Measurements from ENCODE around the gene NMD3.
"Not testable (repeated sequence)": the region's sequence is repeated elsewhere in the genome, so short reads cannot be mapped to it uniquely, and the experiment has no call there.

NMD3 gene

DNA sequence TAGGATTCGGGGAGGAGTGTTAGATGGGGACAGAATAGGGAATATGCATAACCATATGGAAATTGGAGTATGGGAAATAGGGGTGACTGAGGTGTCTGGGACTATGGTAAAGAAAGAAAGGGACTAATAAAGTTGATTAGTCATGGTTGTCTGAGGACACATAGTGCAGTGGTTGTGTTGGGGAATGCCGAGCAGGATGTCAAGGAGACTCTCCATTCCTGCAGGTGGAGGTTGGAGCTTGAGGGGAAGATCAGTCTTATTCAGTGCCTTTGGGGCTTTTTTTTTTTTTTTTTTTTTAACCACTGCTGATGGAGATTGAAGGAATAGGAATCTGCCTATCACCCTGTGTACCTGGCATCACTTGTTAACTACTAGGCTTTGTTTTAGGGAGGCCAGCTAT lies 10.8 kb downstream of the NMD3 start:
- no peak for DNase-seq

DNA sequence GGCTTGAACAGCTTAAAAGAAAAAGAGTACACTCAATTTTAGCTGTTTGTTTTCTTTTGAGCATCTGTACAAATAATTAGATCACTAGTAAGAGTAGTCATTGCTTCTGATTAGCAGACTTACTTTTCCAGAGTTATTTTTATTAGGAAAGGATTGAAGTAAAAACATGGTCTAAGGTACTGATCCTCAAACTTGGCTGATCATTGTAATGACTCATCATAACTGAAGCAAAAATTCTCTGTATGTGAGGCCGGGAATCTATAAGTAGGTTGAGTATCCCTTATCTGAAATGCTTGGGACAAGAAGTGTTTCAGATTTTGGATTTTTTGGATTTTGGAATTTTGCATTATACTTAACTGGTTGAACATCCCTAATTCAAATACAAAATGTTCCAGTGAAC lies 12.4 kb downstream of the NMD3 start:
- no peak for DNase-seq

DNA sequence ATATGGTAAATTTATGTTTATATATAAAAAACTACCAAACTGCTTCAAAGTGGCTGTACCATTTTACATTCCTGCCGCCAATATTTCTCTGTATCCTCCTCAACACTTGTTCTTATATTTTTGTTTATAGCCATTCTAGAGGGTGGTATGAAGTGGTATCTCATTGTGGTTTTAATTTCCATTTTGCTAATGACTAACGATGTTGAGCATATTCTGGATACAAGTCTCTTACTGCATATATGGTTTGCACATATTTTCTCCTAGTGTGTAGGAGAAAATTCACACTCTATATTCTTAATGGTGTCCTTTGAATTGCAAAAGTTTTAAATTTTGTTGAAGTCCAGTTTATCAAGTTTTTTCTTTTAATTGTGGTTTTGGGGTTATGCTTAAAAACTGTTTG lies 15.1 kb downstream of the NMD3 start:
- no peak for DNase-seq

DNA sequence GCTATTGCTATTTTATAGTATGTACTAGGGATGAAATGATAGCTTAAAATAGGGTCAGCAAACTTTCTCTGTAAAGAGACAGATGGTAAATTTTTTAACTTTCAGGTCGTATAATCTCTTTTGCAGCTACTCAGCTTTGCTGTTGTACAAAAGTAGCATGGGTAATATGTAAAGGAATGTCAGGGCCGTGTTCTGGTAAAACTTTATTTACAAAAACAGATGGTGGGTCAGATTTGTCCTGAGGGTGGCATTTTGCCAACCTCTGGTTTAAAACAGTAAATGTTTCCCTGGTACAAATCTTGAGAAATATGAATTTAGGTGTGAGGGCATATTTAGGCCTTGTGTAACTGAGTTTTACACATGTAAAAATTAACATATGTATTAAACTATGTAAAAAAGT lies 18.6 kb downstream of the NMD3 start:
- DNase-seq: no peak

DNA sequence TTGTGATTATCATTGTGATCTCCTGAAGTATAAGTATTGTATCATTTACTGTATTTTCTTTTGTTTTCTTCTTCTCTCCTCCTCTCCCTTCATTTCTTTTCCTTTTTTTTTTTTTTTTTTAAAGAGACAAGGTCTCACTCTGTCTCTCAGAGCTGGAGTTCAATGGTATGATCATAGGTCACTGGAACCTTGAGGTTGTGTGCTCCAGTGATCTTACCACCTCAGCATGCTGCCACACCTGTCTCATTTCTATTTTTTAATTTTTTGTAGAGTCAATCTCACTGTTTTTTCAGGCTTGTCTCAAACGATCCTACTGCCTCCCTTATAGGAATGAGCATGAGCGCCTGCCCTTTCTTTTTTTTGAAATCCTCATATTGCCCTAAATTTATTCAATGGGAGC lies 23.4 kb downstream of the NMD3 start:
- no peak for DNase-seq

DNA sequence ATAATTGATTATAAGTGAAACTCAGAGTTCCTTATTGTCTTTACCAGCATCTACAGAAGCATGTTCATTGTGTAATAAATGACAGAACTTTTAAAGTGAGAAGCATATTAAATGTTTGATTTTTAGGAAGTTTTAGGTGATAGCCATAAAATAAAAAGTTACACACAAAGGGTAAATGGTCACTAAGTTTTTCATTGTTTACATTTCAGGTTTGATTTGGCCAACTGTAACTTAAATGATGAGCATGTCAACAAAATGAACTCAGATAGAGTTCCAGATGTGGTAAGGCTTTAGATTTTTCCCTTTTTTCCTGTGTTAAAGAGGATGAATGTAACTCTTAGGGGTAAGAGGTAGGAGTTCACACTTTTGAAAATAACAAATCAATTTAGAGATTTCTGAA lies 25.9 kb downstream of the NMD3 start:
- DNase-seq: no peak

DNA sequence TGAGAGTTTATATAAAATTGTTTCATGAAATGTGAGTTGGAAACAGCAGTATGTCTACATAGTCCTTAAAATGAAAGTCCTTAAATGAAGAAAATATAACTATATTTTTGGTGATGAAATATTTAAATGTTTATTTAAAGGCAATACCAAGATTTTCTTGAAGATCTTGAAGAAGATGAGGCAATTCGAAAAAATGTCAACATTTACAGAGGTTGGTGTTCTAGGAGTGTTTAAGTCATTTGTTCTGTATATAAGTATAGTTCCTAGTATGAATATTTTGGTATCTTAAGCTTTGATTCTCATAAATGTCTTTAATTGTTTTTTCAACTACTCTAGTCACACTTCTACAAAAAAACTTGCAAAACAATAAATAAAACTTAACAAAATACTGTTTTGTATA lies 29.0 kb downstream of the NMD3 start:
- no peak for DNase-seq

DNA sequence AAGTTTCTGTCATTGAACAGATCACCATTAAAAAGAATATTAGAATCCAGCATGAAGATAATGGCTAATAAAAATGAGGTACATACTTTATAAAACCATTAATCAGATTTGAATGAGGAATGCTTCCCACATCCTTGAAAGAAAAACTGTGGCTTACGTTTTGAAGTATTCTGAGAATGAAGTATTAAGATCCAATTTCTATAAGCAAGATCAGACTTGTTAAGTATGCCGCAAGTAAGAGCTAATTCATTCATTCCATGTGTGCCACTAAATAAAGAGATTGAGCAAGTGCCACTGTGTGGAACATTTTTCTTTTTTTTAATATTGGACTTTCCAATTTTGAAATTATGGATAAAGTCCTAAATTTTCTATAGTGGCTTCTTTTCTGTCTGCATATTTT lies 30.6 kb downstream of the NMD3 start:
- no peak for DNase-seq

DNA sequence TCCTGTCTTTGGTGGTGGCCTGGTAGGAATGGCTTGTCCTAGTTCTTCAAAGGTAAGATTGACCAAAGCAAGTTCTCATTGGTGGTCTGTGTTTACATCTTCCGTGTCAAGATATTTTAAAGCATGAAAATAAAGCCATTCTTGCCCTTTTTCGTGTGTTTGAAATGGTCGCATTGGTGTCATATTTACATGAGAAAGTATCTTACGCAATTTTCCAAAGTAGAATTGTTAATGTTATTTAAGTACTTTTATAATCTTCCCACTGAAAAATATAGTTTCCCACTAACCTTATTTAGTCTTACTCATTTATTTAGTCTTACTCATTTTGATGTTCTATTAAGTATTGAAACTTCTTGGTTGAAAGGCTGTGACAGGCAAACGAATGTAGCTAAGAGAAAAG lies 31.0 kb downstream of the NMD3 start:
- no peak for DNase-seq

DNA sequence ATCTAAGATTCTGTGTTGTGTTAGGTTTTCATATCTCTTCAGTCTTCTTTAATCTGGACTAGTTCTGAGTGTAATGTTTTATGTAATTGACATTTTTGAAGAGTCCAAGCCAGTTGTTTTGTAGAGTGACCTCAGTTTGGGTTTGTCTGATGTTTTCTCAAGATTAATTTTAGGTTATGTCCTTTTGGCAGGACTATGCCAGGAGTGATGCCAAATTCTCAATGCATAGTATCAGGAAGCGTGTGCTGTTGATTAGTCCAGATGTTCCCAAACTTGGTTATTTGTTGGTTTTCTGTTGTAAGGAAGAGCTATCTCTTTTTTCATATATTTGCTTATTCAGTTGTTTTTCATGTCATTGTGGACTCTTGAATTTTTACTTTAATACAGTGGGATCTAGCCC lies 32.6 kb downstream of the NMD3 start:
- no peak for DNase-seq

DNA sequence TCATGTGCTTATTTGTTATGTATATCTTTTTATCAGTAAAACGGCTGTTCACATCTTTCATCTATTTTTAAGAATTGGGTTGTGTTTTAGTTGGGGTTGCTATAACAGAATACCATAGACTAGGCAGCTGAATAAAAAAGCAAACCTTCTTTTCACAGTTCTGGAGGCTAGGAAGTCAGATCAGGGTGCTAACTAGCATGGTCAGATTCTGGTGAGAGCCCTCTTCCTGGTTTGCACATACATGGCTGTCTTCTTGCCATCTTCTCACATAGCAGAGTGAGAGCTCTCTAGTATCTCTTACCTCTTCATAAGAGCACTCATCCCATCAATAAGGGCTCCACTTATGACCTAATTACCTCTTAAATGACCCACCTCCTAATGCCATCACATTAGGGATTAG lies 33.8 kb downstream of the NMD3 start:
- DNase-seq: no peak

DNA sequence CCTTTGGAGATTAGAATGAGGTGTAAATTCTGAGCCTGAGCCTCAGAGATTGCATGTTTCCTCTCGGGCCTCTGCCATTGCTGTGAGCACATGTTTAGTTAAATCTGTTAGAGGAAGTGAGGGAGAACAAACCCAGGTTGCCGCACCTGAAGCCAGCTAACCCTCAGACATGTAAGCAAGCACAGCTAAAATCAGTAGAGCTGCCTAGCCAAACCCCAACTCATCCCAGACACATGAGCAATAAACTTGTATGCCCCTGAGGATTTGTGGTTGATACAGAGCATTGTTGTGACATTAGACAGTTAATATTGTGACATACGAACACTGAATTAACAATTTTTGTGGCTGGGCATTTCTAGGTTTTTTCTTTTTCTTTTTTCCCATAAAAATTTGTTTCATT lies 41.9 kb downstream of the NMD3 start:
- DNase-seq: no peak

DNA sequence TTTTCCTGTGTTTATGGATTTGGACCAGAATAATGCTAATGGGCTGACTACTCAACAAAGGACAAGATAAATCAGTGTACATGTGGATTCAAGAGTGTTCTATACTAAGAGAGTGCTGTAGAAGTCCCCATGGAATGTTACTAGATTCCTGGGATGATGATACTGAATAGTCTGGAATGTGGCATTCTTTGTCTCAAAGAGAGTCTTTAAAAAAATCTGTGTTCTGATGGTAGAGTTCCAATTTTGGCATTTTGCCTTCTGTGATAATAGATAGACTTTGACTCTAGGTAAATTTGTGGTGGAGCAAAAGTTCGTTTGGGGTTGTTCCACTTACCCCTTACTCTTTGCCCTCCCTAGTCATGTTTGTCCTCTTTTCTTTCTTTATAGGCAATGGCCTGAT lies 43.7 kb downstream of the NMD3 start:
- no peak for DNase-seq

DNA sequence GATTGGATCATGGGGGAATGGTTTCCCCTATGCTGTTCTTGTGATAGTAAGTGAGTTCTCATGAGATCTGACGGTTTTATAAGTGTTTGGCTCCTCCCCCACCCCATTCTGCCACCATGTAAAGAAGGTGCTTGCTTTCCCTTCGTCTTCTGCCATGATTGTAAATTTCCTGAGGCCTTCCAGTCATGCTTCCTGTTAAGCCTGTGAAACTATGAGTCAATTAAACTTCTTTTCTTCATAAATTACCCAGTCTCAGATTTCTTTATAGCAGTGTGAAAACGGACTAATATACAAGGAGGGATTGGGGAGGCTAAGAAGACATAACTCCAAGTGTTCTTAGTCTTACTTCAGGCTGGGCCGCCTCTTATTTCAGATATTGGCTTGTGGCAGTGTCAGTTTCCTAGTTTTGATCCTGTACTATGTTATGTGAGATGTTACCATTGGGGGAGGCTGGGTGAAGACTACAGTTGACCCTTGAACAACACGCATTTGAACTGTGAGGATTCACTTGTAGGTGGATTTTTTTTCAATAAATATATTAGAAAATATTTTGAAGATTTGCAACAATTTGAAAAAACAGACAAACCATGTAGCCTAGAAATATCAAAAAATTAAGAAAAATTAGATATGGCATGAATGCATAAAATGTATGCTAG lies 44.9 kb downstream of the NMD3 start:
- no peak for DNase-seq

DNA sequence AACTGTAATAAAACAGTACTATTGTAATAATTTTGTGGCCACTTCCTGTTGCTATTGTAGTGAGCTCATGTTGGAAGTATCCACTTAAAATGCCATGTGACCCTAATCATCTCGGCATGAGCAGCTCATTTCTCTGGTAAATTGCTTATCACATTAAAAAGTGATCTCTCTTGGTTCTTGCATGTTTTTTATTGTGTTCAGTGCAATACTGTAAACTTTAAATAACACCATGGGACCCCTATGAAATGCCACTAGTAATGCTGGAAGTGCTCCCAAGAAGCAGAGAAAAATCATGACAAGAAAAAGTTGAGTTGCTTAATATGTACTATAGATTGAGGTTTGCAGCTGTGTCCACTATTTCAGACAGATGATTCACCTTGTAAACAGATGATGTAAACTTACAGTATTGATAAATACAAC lies 45.6 kb downstream of the NMD3 start:
- DNase-seq: no peak

DNA sequence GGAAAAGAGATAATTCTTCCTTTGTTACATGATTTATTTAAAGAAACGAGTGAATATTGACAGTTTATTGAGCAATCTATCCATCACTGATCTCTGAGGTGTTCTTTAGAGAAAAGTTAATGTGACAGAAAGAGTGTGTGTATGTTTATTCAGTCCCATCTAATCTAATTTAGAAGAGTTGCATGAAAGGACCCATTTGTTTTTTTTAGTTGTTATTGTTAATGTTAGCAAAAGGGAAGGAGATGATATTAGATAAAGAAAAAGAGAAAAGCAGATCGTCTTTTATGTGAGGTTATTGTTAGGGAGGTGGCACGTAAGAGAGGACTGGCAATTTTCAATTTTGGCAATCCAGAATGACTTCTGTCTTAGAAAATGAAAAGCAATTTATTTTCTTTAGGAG lies 46.5 kb downstream of the NMD3 start:
- DNase-seq: no peak

DNA sequence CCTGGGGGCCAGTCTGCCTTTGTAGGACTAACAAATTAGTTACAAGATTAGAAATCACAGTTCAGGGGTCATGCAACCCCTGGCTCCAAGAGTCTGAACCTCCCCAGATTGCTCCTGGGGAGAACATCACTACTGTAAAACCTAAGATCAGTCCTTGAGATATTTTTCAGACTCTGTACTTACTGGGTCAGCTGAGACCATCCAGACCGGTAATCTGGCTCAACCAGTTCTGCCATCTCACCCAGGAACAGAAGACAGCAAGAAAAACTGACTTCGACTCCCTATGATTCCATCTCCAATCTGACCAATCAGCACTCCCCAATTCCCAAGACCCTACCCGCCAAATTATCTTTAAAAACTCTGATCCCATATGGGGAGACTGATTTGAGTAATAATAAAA lies 47.5 kb downstream of the NMD3 start:
- no peak for DNase-seq

DNA sequence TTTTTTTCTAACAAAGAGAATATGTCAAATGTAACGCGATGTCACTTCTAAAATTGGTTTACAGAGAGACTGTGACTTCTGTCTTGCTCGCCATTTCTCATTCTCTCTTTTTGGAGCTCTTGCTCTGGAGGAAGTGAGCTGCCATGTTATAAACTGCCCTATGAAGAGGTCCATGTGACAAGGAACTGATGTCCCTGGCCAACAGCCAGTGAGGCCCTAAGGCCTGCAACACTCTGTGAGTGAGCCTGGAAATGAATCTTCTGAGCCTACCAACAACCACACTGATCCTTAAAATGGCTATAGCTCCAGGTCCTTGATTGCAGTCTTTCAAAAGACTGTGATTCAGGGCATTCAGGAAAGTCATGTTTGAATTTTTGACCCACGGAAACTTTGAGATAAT lies 49.9 kb downstream of the NMD3 start:
- DNase-seq: no peak

DNA sequence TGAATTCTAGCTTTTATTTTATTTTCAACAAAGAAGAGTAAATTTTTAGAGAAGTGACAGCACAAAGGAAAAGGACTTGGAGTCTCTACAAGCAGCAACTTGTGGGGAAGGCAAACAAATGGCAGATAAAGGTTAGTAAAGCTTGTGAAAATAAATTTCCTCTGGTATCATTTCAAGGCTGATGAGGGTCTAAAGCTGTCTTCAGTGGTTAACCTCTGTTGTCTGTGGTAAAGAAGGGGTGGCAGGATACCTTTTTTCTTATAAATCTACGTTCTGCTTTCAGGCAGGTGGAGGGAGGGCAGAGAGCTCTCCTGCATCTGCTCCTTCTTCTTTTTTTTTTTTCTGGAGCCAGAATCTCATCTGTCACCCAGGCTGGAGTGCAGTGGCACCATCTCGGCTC lies 50.5 kb downstream of the NMD3 start:
- DNase-seq: no peak

DNA sequence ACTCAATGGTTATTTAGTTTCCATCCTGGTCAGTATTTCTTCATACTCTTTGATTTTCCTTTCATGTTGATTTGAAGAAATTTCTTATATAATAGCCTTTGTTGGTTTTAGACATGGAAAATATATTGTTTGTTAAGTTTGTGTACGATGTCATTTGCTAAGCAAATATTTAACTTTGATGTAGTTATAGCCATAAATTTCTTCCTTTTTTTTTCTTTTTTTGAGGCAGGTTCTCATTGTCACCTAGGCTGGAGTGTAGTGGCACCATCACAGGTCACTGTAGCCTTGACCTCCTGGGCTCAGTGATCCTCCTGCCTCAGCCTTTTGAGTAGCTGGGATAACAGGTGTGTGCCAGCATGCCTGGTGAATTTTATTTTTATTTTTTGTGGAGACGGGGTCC lies 51.4 kb downstream of the NMD3 start:
- DNase-seq: no peak

DNA sequence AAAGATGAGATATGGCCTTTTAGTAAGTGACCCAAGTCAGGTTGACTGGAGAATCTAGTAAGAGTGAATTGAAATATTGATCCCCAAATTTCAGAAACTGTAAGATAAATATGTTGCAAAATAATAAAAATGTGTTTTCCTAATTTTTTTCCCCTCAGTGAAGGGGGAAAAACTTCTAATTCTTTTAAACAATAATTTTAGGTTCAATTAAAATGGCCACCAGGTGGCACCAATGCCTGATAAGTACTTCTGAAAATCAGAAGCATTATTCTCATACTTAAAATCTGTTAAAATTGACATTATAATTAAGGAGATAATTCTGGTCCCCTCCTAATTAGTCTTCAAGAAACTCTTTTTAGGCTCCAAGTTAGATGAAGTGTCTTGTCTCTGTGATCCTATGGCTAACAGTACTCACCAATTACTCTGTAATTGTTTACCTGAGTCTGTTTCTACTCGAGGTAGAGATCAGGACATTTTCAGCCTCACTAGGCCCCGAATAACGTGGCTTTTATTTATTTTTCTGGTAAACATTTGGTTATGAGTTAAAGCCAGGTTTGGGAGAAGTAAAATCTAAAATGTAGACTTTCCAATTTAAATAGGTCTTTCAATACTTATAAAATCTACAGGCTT lies 52.6 kb downstream of the NMD3 start:
- peak in 5 of 6 experiments; percentile 9 to 52 (median 13) for DNase-seq

DNA sequence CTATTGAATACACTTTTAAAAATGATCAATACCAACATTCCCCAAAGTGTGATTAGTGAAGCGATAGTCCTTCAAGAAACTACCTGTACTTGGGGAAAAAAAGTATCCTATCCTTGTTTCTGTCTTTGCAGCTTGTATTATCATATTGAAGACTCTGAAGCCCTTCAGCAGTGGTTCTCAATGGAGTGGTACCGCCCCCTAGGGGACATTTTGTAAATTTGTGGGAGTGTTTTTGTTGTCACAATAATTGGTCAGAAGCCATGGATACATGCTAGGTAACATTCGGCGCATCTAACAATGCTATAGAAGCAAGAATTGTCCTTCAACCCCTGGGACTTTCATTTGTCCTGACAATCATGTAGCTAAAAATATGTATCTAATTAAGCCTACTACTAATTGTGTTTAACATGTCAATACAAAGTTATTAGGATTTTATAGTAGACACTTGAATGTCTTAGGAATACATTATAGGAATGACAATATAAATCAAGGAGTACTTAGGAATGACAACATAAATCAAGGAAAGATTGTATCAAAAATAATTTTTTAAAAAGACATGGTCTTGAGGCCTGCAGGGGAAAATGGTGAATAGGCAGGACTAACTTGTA lies 53.7 kb downstream of the NMD3 start:
- DNase-seq: peak in 3 of 6 experiments; percentile 15 to 45 (median 40)

DNA sequence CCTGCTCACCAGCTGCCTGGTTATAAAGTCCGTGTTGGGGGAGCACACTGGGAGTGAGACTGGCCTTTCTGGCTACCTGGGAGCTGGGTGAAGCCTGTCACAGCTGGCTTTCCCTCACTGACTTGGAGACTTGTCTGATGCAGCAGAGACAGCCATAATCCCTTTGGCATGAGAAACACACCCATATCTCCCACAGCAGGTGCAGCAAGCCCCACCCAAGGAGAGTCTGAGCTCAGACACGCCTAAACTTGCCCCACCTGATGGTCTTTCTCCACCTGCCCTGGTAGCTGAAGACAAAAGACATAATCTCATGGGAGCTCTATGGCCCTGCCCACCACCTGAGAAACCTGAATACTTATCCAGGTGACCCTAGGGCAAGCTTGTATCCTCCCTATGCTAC lies 54.8 kb downstream of the NMD3 start:
- no peak for DNase-seq

DNA sequence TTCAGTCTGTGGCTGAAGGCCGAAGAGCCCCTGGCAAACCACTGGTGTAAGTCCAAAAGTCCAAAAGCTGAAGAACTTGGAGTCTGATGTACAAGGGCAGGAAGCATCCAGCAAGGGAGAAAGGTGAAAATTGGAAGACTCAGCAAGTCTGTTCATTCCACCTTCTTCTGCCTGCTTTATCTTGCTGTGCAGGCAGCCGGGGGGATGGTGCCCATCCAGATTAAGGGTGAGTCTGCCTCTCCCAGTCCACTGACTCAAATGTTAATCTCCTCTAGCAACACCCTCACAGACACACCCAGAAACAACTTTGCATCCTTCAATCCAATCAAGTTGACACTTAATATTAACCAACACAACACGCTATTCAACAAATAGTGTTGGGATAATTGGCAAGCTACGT lies 61.3 kb downstream of the NMD3 start:
- not testable (repeated sequence) for DNase-seq

DNA sequence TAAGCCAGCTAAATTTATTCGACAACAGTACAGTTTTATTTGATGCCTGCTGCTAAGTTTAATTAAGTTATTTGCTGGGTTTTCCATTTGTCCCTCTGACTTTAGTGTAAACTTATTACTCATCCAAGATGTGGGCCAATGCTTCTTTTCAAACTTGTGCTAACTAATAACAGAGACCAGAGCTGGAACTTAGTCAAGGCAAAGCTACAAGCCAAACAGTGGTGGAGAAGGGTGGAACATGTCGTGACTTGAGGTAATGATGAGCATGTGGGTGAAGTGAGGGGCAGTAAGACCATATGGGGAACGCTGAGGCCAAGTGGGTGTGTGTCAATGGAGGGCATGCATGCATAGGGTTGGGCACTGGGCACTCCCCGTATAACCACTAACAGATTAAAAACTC lies 63.9 kb downstream of the NMD3 start:
- DNase-seq: no peak

Data from stimulated activated naive CD4-positive, alpha-beta T cell (primary cell).